Liver (tissue), 9 donors: ENCODE data around the gene PRRT1B. TPM values are rescaled to one million over a fixed set of nuclear protein-coding genes. Genes with fewer than 3 reads are reported as not detected.

Source experiments
- DNase-seq: peaks from one replicate; pipeline ENCODE4 v3.0.0-alpha.2; 2017; ENCODE audit warnings: low spot score
- H3K27ac ChIP-seq, 2 donors: one replicate each; pipeline ENCODE4 v1.7.0; 2013; ENCODE audit warnings: inconsistent platforms in 2 of 2, low read length in 2 of 2, control low read depth in 1 of 2, low read depth in 1 of 2, mild to moderate bottlenecking in 1 of 2
- H3K27me3 ChIP-seq, 4 donors: one replicate each; pipeline versions ENCODE4 v1.6.1 to v1.7.0; 2013; ENCODE audit warnings: low read length in 3 of 4, inconsistent platforms in 1 of 4, mild to moderate bottlenecking in 1 of 4, moderate library complexity in 1 of 4; ENCODE audit not compliant: control insufficient read depth in 4 of 4, insufficient read depth in 4 of 4
- H3K36me3 ChIP-seq, 4 donors: one replicate each; pipeline versions ENCODE4 v1.6.1 to v1.7.0; 2013; ENCODE audit warnings: low read length in 3 of 4, mild to moderate bottlenecking in 3 of 4, low read depth in 1 of 4, moderate library complexity in 1 of 4; ENCODE audit not compliant: control insufficient read depth in 4 of 4, insufficient read depth in 3 of 4
- H3K4me1 ChIP-seq, 4 donors: one replicate each; pipeline versions ENCODE4 v1.6.1 to v1.7.0; 2013; ENCODE audit warnings: low read length in 3 of 4, mild to moderate bottlenecking in 3 of 4, moderate library complexity in 1 of 4; ENCODE audit not compliant: control insufficient read depth in 4 of 4, insufficient read depth in 4 of 4
- H3K4me3 ChIP-seq, 3 donors: one replicate each; pipeline versions ENCODE4 v1.6.1 to v1.7.0; 2013; ENCODE audit warnings: low read length in 3 of 3, control low read depth in 1 of 3, low read depth in 1 of 3, mild to moderate bottlenecking in 1 of 3
- H3K9ac ChIP-seq, 2 donors: one replicate each; pipeline ENCODE4 v1.7.0; 2013; ENCODE audit warnings: low read length in 2 of 2, mild to moderate bottlenecking in 2 of 2, moderate library complexity in 2 of 2, control low read depth in 1 of 2, low read depth in 1 of 2
- H3K9me3 ChIP-seq, 4 donors: one replicate each; pipeline versions ENCODE4 v1.6.1 to v1.7.0; 2013; ENCODE audit warnings: low read length in 3 of 4; ENCODE audit not compliant: control insufficient read depth in 4 of 4
- CTCF ChIP-seq: fragments of 150-350 bp; IDR thresholded peaks from 2 replicates; pipeline ENCODE4 v1.5.1; 2017; ENCODE audit warnings: improper control_type of control experiment, low read depth, low read length; ENCODE audit not compliant: missing input control
- EGR1 ChIP-seq, 2 donors: IDR thresholded peaks; 2 replicates each; pipeline ENCODE4 v1.6.1; 2016 to 2018; ENCODE audit warnings: antibody characterized with exemption in 2 of 2, low read depth in 2 of 2
- FOXA1 ChIP-seq: IDR thresholded peaks from 2 replicates; pipeline ENCODE4 v1.6.1; 2016; ENCODE audit warnings: antibody characterized with exemption
- FOXA2 ChIP-seq: IDR thresholded peaks from 2 replicates; pipeline ENCODE4 v1.6.1; 2016; ENCODE audit warnings: antibody characterized with exemption
- GABPA ChIP-seq, 2 donors: IDR thresholded peaks in 1 of 2; conservative IDR thresholded peaks in 1 of 2; 2 replicates each; pipeline ENCODE4 v1.6.1; 2016; ENCODE audit warnings: antibody characterized with exemption in 2 of 2, mild to moderate bottlenecking in 1 of 2, moderate library complexity in 1 of 2
- HNF4A ChIP-seq, 2 donors: conservative IDR thresholded peaks; 2 replicates each; pipeline ENCODE4 v1.6.1; 2016; ENCODE audit warnings: antibody characterized with exemption in 2 of 2, mild to moderate bottlenecking in 2 of 2
- HNF4G ChIP-seq: IDR thresholded peaks from 2 replicates; pipeline ENCODE4 v1.6.1; 2016; ENCODE audit warnings: antibody characterized with exemption
- JUND ChIP-seq, 2 donors: IDR thresholded peaks; 2 replicates each; pipeline ENCODE4 v1.6.1; 2016; ENCODE audit warnings: antibody characterized with exemption in 2 of 2
- NR2F2 ChIP-seq: IDR thresholded peaks from 2 replicates; pipeline ENCODE4 v1.6.1; 2016; ENCODE audit warnings: antibody characterized with exemption
- RAD21 ChIP-seq, 2 donors: IDR thresholded peaks; 2 replicates each; pipeline ENCODE4 v1.6.1; 2016; ENCODE audit warnings: antibody characterized with exemption in 2 of 2, mild to moderate bottlenecking in 2 of 2
- RXRA ChIP-seq, 2 donors: IDR thresholded peaks; 2 replicates each; pipeline ENCODE4 v1.6.1; 2017 to 2018; ENCODE audit warnings: antibody characterized with exemption in 2 of 2, mild to moderate bottlenecking in 1 of 2
- SP1 ChIP-seq: IDR thresholded peaks from 2 replicates; pipeline ENCODE4 v1.6.1; 2018; ENCODE audit warnings: antibody characterized with exemption, mild to moderate bottlenecking
- TAF1 ChIP-seq: conservative IDR thresholded peaks from 2 replicates; pipeline ENCODE4 v1.6.1; 2016; ENCODE audit warnings: antibody characterized with exemption, mild to moderate bottlenecking
- YY1 ChIP-seq: IDR thresholded peaks from 2 replicates; pipeline ENCODE4 v1.6.1; 2016; ENCODE audit warnings: antibody characterized with exemption, mild to moderate bottlenecking
- ZBTB33 ChIP-seq: IDR thresholded peaks from 2 replicates; pipeline ENCODE4 v1.6.1; 2016; ENCODE audit warnings: antibody characterized with exemption
- WGBS: extraction: QIAGEN DNeasy Blood & Tissue Kit; methylation state at CpG from one replicate; pipeline ENCODE4 v1.1.7; 2013; 5-methylcytosine and 5-hydroxymethylcytosine counted together
- polyA plus RNA-seq, 2 donors: library from polyadenylated mRNA; stranded (reverse) in 1 of 2; unstranded in 1 of 2; fragments of 200-250 nt in 1 of 2; fragments of >200 nt in 1 of 2; fragmentation: Nextera tagmentation in 1 of 2; extraction: Ambion mirVana in 1 of 2; gene quantifications; one replicate each; pipeline versions ENCODE4 v1.2.1 to v1.2.3, GENCODE V29; 2013 to 2015
- total RNA-seq, 2 donors: library from RNA; depleted of rRNA; stranded (reverse); fragments of >200 nt; gene quantifications; one replicate each; pipeline ENCODE4 v1.2.3, GENCODE V29; 2014
- TF ChIP-seq, protein P1 (sequence below): IDR thresholded peaks from 2 replicates; pipeline ENCODE4 v1.6.1; 2016; ENCODE audit warnings: antibody characterized with exemption
- TF ChIP-seq, protein P2 (sequence below): IDR thresholded peaks from 2 replicates; pipeline ENCODE4 v1.6.1; 2016; ENCODE audit warnings: antibody characterized with exemption, mild to moderate bottlenecking
- donor health status: healthy.
- donor health status: healthy.
- donor health status: healthy.
- donor health status: healthy.
- donor health status: healthy.

The PRRT1B gene
- total and polyA plus RNA-seq, 4 donors, result 0.15 to 1.9 (median 1.4) TPM

DNA sequence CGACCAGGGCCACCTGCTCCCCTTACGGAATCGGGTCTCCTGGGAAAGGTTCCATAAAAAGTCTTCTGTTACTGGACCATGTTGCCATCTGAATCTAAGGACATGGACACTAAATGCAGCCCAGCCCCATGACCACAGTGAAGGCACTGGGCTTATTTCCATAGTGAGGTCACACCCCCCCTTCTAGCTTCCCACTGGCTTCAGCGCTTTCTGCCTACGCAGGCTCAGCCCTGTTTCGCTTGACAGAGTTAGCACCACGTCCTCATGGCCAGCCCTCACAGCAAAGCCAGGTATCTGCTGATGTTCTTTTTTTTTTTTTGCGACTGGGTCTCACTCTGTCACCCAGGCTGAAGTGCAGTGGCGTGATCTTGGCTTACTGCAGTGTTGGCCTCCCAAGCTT is 28.4 kb upstream of the PRRT1B start:
- TF ChIP-seq JUND (IDR thresholded peaks at IDR 0.05) (no peak), RXRA (IDR thresholded peaks at IDR 0.05) (no peak), RAD21 (IDR thresholded peaks at IDR 0.05) (no peak), ZBTB33 (no peak), SP1 (no peak), TAF1 (no peak), YY1 (no peak), HNF4A (conservative IDR thresholded peaks at IDR 0.05) (no peak), GABPA (IDR thresholded peaks at IDR 0.05 in 1 of 2, conservative IDR thresholded peaks at IDR 0.05 in 1 of 2) (no peak), EGR1 (IDR thresholded peaks at IDR 0.05; ENCODE audit: low read depth in 2 of 2) (no peak), HNF4G (no peak), FOXA2 (no peak), CTCF (no peak), NR2F2 (no peak)
- TF ChIP-seq, protein P1, sequence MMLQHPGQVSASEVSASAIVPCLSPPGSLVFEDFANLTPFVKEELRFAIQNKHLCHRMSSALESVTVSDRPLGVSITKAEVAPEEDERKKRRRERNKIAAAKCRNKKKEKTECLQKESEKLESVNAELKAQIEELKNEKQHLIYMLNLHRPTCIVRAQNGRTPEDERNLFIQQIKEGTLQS, result no peak
- TF ChIP-seq, protein P2, sequence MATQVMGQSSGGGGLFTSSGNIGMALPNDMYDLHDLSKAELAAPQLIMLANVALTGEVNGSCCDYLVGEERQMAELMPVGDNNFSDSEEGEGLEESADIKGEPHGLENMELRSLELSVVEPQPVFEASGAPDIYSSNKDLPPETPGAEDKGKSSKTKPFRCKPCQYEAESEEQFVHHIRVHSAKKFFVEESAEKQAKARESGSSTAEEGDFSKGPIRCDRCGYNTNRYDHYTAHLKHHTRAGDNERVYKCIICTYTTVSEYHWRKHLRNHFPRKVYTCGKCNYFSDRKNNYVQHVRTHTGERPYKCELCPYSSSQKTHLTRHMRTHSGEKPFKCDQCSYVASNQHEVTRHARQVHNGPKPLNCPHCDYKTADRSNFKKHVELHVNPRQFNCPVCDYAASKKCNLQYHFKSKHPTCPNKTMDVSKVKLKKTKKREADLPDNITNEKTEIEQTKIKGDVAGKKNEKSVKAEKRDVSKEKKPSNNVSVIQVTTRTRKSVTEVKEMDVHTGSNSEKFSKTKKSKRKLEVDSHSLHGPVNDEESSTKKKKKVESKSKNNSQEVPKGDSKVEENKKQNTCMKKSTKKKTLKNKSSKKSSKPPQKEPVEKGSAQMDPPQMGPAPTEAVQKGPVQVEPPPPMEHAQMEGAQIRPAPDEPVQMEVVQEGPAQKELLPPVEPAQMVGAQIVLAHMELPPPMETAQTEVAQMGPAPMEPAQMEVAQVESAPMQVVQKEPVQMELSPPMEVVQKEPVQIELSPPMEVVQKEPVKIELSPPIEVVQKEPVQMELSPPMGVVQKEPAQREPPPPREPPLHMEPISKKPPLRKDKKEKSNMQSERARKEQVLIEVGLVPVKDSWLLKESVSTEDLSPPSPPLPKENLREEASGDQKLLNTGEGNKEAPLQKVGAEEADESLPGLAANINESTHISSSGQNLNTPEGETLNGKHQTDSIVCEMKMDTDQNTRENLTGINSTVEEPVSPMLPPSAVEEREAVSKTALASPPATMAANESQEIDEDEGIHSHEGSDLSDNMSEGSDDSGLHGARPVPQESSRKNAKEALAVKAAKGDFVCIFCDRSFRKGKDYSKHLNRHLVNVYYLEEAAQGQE, result no peak
- peaks cover 0 to 6% (median 0%) of the 10 kb centered on the region in 4 donors for H3K9me3 ChIP-seq
- no peak overlapping the region for H3K9ac ChIP-seq
- no peaks in the 10 kb centered on the region for H3K27me3 ChIP-seq
- no peaks in the 10 kb centered on the region for H3K4me1 ChIP-seq
- no peak overlapping the region for H3K27ac ChIP-seq
- H3K36me3 ChIP-seq, result peaks cover 5 to 59% (median 37%) of the 10 kb centered on the region in 4 donors
- no peak for DNase-seq
- H3K4me3 ChIP-seq, result no peak overlapping the region
- WGBS, result 98% methylated on average over 9 of the region's 9 CpGs

- no peak for DNase-seq
- peaks cover 0 to 6% (median 0%) of the 10 kb centered on the region in 4 donors for H3K9me3 ChIP-seq
- H3K4me1 ChIP-seq, result no peaks in the 10 kb centered on the region
- H3K27ac ChIP-seq, result no peak overlapping the region
- 93% methylated on average over 11 of the region's 11 CpGs for WGBS
- no peak overlapping the region for H3K9ac ChIP-seq
- H3K4me3 ChIP-seq, result no peak overlapping the region
- peaks cover 5 to 62% (median 36%) of the 10 kb centered on the region in 4 donors for H3K36me3 ChIP-seq
- H3K27me3 ChIP-seq, result no peaks in the 10 kb centered on the region
- TF ChIP-seq ZBTB33, result no peak
- TF ChIP-seq FOXA2, result no peak
- no peak for TF ChIP-seq JUND (IDR thresholded peaks at IDR 0.05)
- TF ChIP-seq HNF4G, result no peak
- TF ChIP-seq FOXA1, result no peak
- no peak for TF ChIP-seq YY1
- TF ChIP-seq SP1, result no peak
- TF ChIP-seq TAF1, result no peak
- TF ChIP-seq GABPA (IDR thresholded peaks at IDR 0.05 in 1 of 2, conservative IDR thresholded peaks at IDR 0.05 in 1 of 2), result no peak
- no peak for TF ChIP-seq RAD21 (IDR thresholded peaks at IDR 0.05)
- TF ChIP-seq, protein P2, result no peak
- TF ChIP-seq, protein P1, result no peak
Measured at GRCh38 chr9:131517761-131518190, 27.5 kb upstream of the PRRT1B start.
